ENCODE results near the gene SLF1.
A peak's percentile ranks its signal among the peaks of the same experiment; 100 is the strongest.

DNA sequence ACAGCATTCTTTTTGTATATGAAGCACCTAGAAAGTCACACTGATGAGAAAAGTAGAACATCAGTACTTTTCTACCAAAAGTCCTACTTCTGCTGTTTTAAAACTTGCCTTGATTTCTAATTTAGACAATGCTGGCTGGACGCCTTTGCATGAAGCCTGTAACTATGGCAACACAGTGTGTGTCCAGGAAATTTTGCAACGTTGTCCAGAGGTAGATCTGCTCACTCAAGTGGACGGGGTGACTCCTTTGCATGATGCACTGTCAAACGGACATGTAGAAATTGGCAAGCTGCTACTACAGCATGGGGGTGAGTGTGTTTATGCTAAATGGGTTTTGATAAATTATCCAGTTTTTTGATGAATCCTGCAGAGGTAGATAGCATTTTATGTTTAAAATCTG lies 73.5 kb downstream of the SLF1 start:
- TF ChIP-seq POLR2AphosphoS5 (IDR thresholded peaks at IDR 0.05; ENCODE audit: low read depth, low read length) (no peak), SIN3A (IDR thresholded peaks at IDR 0.05; ENCODE audit: borderline replicate concordance, insufficient read depth, low read length) (peak; percentile 75; the same call in 1 of the 2 replicates), TAF1 (IDR thresholded peaks at IDR 0.05; ENCODE audit: borderline replicate concordance, insufficient read depth, low read length) (no peak), FOXP2 (optimal IDR thresholded peaks at IDR 0.05; ENCODE audit: borderline replicate concordance, extremely low read depth, extremely low read length, insufficient read depth) (peak; percentile 59)
- TF ChIP-seq, protein P1, sequence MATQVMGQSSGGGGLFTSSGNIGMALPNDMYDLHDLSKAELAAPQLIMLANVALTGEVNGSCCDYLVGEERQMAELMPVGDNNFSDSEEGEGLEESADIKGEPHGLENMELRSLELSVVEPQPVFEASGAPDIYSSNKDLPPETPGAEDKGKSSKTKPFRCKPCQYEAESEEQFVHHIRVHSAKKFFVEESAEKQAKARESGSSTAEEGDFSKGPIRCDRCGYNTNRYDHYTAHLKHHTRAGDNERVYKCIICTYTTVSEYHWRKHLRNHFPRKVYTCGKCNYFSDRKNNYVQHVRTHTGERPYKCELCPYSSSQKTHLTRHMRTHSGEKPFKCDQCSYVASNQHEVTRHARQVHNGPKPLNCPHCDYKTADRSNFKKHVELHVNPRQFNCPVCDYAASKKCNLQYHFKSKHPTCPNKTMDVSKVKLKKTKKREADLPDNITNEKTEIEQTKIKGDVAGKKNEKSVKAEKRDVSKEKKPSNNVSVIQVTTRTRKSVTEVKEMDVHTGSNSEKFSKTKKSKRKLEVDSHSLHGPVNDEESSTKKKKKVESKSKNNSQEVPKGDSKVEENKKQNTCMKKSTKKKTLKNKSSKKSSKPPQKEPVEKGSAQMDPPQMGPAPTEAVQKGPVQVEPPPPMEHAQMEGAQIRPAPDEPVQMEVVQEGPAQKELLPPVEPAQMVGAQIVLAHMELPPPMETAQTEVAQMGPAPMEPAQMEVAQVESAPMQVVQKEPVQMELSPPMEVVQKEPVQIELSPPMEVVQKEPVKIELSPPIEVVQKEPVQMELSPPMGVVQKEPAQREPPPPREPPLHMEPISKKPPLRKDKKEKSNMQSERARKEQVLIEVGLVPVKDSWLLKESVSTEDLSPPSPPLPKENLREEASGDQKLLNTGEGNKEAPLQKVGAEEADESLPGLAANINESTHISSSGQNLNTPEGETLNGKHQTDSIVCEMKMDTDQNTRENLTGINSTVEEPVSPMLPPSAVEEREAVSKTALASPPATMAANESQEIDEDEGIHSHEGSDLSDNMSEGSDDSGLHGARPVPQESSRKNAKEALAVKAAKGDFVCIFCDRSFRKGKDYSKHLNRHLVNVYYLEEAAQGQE (IDR thresholded peaks at IDR 0.05; ENCODE audit: insufficient read depth in 1 of 2, low read depth in 2 of 2, low read length in 2 of 2): no peak

Data from PFSK-1 (cell line).